Head of caudate nucleus (tissue), 42 donors: ENCODE measurements around the gene TSEN15.
A peak's percentile ranks its signal among the peaks of the same experiment; 100 is the strongest.
"Not testable (repeated sequence)": the region's sequence is repeated elsewhere in the genome, so short reads cannot be mapped to it uniquely, and the experiment has no call there.

Experiments used
- DNase-seq, 42 donors: peaks; one replicate each; pipeline versions ENCODE4 v3.0.0 to v3.0.0-alpha.2; 2020 to 2021; ENCODE audit warnings: mixed read lengths in 7 of 42
- intact Hi-C: fragments of 100-400 bp; cut with DNase I; formaldehyde crosslinking; loops from one replicate; pipeline ENCODE4 v1.15.0; 2022

The TSEN15 gene

GRCh38 chr1:184030433-184031091 lies 21.0 kb upstream of the TSEN15 start:
- no peak for DNase-seq
- intact Hi-C loops = no loop called here

GRCh38 chr1:184031092-184031408 lies 20.5 kb upstream of the TSEN15 start:
- intact Hi-C loops = no loop called here
- DNase-seq = no peak

- intact Hi-C loops = no loop called here
Observed at GRCh38 chr1:184031409-184032107, 20.0 kb upstream of the TSEN15 start.

GRCh38 chr1:184032306-184032929 lies 19.1 kb upstream of the TSEN15 start:
- no peak for DNase-seq
- intact Hi-C loops = no loop called here

More at GRCh38 chr1:184031409-184032107, 20.0 kb upstream of the TSEN15 start:
- DNase-seq = no peak

- DNase-seq = no peak
- intact Hi-C loops = no loop called here
Observed at GRCh38 chr1:184032930-184033418, 18.6 kb upstream of the TSEN15 start.

- intact Hi-C loops = no loop called here
- DNase-seq = peak in 3 of 42 donors; percentile 31 to 65 (median 54)
Observed at GRCh38 chr1:184033711-184034167, 17.8 kb upstream of the TSEN15 start.

GRCh38 chr1:184034761-184035379 lies 16.7 kb upstream of the TSEN15 start:
- no peak for DNase-seq
- intact Hi-C loops = loop anchor here (5.0 kb wide), 1 partner anchor 113 kb away; no protein-coding TSS in a partner anchor

- peak in 21 of 42 donors; percentile 22 to 79 (median 62) for DNase-seq
- intact Hi-C loops = loop anchor here (5.0 kb wide), 1 partner anchor 114 kb away; no protein-coding TSS in a partner anchor
Observed at GRCh38 chr1:184035719-184036516, 15.6 kb upstream of the TSEN15 start.

- intact Hi-C loops = loop anchor here (5.0 kb wide), 1 partner anchor 114 kb away; no protein-coding TSS in a partner anchor
- peak in 26 of 42 donors; percentile 46 to 86 (median 63) for DNase-seq
Observed at GRCh38 chr1:184036517-184036949, 15.0 kb upstream of the TSEN15 start.

- intact Hi-C loops = loop anchor here (5.0 kb wide), 1 partner anchor 116 kb away; no protein-coding TSS in a partner anchor
- DNase-seq = no peak
Observed at GRCh38 chr1:184037849-184038591, 13.5 kb upstream of the TSEN15 start.

GRCh38 chr1:184039126-184039525 lies 12.4 kb upstream of the TSEN15 start:
- no peak for DNase-seq
- intact Hi-C loops = loop anchor here (5.0 kb wide), 1 partner anchor 117 kb away; no protein-coding TSS in a partner anchor

- intact Hi-C loops = no loop called here
Observed at GRCh38 chr1:184041731-184042130, 9.8 kb upstream of the TSEN15 start.

GRCh38 chr1:184043315-184043714 lies 8.2 kb upstream of the TSEN15 start:
- intact Hi-C loops, DNase-seq: not testable (repeated sequence)

More at GRCh38 chr1:184041731-184042130, 9.8 kb upstream of the TSEN15 start:
- DNase-seq = no peak

GRCh38 chr1:184044603-184045376 lies 6.7 kb upstream of the TSEN15 start:
- intact Hi-C loops = no loop called here
- no peak for DNase-seq

GRCh38 chr1:184047541-184047940 lies 4.0 kb upstream of the TSEN15 start:
- intact Hi-C loops, DNase-seq: not testable (repeated sequence)

GRCh38 chr1:184048561-184049240 lies 2.8 kb upstream of the TSEN15 start:
- intact Hi-C loops = no loop called here

More at GRCh38 chr1:184048561-184049240, 2.8 kb upstream of the TSEN15 start:
- no peak for DNase-seq
